Adrenal gland (tissue), 12 donors: ENCODE data around the gene FURIN. TPM values are rescaled to one million over a fixed set of nuclear protein-coding genes. Genes with fewer than 3 reads are reported as not detected.
"Not testable (repeated sequence)": the region's sequence is repeated elsewhere in the genome, so short reads cannot be mapped to it uniquely, and the experiment has no call there.

Experiments used
- DNase-seq, 7 donors: peaks; one replicate each; pipeline ENCODE4 v3.0.0-alpha.2; 2019 to 2020
- H3K27ac ChIP-seq, 5 donors: fragments of 200-600 bp; sonication (generic) in 4 of 5; 1 replicate in 3 of 5; 2 replicates in 2 of 5; pipeline versions ENCODE4 v1.5.1 to v1.8.0; 2016 to 2020; ENCODE audit warnings: mild to moderate bottlenecking in 1 of 5
- H3K27me3 ChIP-seq: fragments of 200-600 bp; 2 replicates; pipeline ENCODE4 v1.8.0; 2021
- H3K36me3 ChIP-seq, 2 donors: fragments of 200-600 bp; replicated peaks in 1 of 2; 1 replicate in 1 of 2; 2 replicates in 1 of 2; pipeline versions ENCODE4 v1.5.1 to v1.8.0; 2018 to 2022
- H3K4me1 ChIP-seq, 2 donors: fragments of 200-600 bp; replicated peaks in 1 of 2; 1 replicate in 1 of 2; 2 replicates in 1 of 2; pipeline versions ENCODE4 v1.5.1 to v1.8.0; 2018 to 2021
- H3K4me3 ChIP-seq, 4 donors: fragments of 200-600 bp; sonication (generic) in 3 of 4; one replicate each; pipeline ENCODE4 v1.5.1; 2016 to 2018
- H3K9me3 ChIP-seq, 3 donors: fragments of 200-600 bp; sonication (generic) in 1 of 3; replicated peaks in 1 of 3; 1 replicate in 2 of 3; 2 replicates in 1 of 3; pipeline versions ENCODE4 v1.5.1 to v1.8.0; 2016 to 2021
- POLR2A ChIP-seq, 2 donors: fragments of 450-650 bp; IDR thresholded peaks; one replicate each; pipeline ENCODE4 v1.6.1; 2017; ENCODE audit warnings: antibody characterized with exemption in 2 of 2, mild to moderate bottlenecking in 2 of 2, moderate library complexity in 1 of 2
- WGBS, 4 donors: extraction: QIAGEN DNeasy Blood & Tissue Kit in 2 of 4; methylation state at CpG; one replicate each; pipeline versions ENCODE4 v1.1.5 to v1.1.7; 2013 to 2017; 5-methylcytosine and 5-hydroxymethylcytosine counted together
- intact Hi-C, 2 donors: fragments of 100-400 bp; cut with DNase I; formaldehyde crosslinking; loops; one replicate each; pipeline versions ENCODE4 v1.14.1 to v1.15.0; 2022 to 2023
- polyA plus RNA-seq, 3 donors: library from polyadenylated mRNA; stranded (reverse); fragments of 200-250 nt in 2 of 3; fragments of 350-450 nt in 1 of 3; fragmentation: Illumina TruSeq in 1 of 3; extraction: RNeasy Lipid Tissue Mini Kit (QIAGEN cat#74804) in 1 of 3; gene quantifications; one replicate each; pipeline ENCODE4 v1.2.3, GENCODE V29; 2013 to 2014
- total RNA-seq, 9 donors: library from RNA; depleted of rRNA in 4 of 9; stranded (reverse); fragments of >200 nt in 4 of 9; fragments of 120-200 nt in 1 of 9; fragmentation: NEBNext Ultra II Directional in 1 of 9; extraction: Animal tissue kit (Norgen Biotek cat#: 25700) in 1 of 9; gene quantifications; one replicate each; pipeline versions ENCODE4 v1.1.0 to v1.2.4, GENCODE V29; 2013 to 2023
- TF ChIP-seq, protein P1 (sequence below), 6 experiments: fragments of 450-650 bp in 4 of 6; fragments of 200-600 bp in 2 of 6; sonication (generic) in 1 of 6; IDR thresholded peaks; 1 replicate in 5 of 6; 2 replicates in 1 of 6; pipeline versions ENCODE4 v1.5.1 to v1.8.0; 2016 to 2021; ENCODE audit warnings: antibody characterized with exemption in 6 of 6, mild to moderate bottlenecking in 2 of 6, moderate library complexity in 1 of 6
- donor health status: healthy with polysubstance abuse.
- donor health status: Bipolar disorder and iron deficiency.
- donor health status: DM: yes; HTN: yes; CAD: no.
- donor health status: DM: no; HTN: no; CAD: no.
- donor health status: DM: no; HTN: no; CAD: no.
- donor health status: DM: yes; HTN: yes; CAD: no.

FURIN gene
- total and polyA plus RNA-seq, 12 donors = 11.5 to 119 (median 45.2) TPM

DNA sequence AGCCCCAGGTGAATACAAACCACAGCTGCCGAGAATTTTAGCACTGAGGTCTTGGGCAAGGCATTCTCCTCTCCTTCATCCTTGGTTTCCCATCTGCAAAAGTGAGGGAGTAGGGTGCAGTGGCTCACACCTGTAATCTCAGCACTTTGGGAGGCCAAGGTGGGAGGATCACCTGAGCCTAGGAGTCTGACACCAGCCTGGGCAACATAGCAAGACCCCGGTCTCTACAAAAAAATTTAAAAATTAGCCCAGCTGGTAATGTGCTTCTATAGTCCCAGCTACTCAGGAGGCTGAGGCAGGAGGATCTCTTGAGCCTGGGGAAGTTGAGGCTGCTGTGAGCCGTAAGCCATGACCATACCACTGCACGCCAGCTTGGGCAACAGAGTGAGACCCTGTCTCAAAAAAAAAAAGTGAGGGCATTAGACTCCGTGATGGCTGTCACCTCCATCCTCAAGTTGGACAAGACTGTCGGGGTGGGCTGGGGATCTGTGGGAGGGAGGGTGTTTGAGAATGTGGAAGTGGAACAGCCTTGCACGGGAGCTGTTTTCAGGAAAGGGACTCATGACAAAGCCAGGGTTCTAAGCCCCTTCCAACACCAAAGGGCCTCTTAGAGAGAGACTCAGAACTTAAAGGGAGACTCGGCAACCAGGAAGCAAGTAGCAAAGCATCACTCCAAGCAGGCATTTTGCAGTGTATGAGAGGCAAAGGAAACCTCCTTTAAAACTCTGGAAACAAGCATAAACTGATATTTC lies 46.0 kb upstream of the FURIN start:
- DNase-seq = no peak
- H3K9me3 ChIP-seq = no peaks in the 10 kb centered on the region
- no peaks in the 10 kb centered on the region for H3K4me1 ChIP-seq
- no peaks in the 10 kb centered on the region for H3K36me3 ChIP-seq
- H3K27me3 ChIP-seq = no peaks in the 10 kb centered on the region
- H3K27ac ChIP-seq = no peak overlapping the region
- H3K4me3 ChIP-seq = no peak overlapping the region
- no peak for TF ChIP-seq POLR2A (IDR thresholded peaks at IDR 0.05)
- TF ChIP-seq, protein P1, sequence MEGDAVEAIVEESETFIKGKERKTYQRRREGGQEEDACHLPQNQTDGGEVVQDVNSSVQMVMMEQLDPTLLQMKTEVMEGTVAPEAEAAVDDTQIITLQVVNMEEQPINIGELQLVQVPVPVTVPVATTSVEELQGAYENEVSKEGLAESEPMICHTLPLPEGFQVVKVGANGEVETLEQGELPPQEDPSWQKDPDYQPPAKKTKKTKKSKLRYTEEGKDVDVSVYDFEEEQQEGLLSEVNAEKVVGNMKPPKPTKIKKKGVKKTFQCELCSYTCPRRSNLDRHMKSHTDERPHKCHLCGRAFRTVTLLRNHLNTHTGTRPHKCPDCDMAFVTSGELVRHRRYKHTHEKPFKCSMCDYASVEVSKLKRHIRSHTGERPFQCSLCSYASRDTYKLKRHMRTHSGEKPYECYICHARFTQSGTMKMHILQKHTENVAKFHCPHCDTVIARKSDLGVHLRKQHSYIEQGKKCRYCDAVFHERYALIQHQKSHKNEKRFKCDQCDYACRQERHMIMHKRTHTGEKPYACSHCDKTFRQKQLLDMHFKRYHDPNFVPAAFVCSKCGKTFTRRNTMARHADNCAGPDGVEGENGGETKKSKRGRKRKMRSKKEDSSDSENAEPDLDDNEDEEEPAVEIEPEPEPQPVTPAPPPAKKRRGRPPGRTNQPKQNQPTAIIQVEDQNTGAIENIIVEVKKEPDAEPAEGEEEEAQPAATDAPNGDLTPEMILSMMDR (IDR thresholded peaks at IDR 0.05) = no peak
- WGBS, 4 donors = 89 to 92% (median 90%) methylated on average over 8 of the region's 8 CpGs
- intact Hi-C loops = no loop called here

DNA sequence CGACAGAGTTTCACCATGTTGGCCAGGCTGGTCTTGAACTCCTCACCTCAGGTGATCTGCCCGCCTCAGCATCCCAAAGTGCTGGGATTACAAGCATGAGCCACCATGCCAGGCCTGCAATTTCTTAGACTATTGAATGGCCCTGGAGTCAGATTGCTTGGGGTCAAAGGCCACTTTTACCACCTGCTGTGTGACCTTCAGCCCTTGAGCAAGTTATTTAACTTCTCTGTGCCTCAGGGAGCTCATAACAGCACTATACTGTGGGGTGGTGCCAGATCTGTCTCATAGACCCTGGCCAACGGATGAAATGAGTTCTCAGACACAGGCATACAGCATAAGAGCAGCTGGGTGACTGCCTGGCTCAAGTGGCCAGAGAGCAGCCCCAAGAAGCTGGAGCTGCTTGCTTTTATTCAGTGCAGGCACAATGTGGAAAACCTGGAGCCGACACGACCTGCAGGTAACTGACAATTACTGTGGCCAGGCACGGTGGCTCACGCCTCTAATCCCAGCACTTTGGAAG lies 44.9 kb upstream of the FURIN start:
- no peaks in the 10 kb centered on the region for H3K36me3 ChIP-seq
- TF ChIP-seq, protein P1 (IDR thresholded peaks at IDR 0.05) = no peak
- no peak for TF ChIP-seq POLR2A (IDR thresholded peaks at IDR 0.05)

DNA sequence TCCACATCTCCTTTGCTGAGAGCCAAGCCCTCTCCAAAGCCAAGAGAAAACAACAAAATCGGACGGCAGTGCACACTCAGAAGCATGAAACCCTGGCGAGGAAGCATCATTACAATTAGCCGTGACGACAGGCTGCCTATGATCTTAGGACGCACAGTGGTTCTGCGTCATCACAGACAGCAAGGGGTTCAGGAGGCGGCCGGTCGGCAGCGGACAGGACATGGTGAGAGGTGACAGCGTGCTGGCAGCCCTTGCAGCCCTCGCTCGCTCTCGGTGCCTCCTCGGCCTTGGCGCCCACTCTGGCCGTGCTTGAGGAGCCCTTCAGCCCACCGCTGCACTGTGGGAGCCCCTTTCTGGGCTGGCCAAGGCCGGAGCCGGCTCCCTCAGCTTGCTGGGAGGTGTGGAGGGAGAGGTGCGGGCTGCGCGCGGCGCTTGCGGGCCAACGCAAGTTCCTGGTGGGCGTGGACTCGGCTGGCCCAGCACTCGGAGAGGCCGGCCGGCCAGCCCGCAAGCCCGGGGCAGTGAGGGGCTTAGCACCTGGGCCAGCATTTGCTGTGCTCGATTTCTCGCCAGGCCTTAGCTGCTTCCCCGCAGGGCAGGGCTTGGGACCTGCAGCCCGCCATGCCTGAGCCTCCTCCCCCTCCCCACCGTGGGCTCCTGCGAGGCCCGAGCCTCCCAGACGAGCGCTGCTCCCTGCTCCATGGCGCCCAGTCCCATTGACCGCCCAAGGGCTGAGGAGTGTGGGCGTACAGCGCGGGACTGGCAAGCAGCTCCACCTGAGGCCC lies 43.1 kb upstream of the FURIN start:
- H3K27ac ChIP-seq, H3K27me3 ChIP-seq, DNase-seq, H3K36me3 ChIP-seq, intact Hi-C loops, H3K4me1 ChIP-seq, H3K9me3 ChIP-seq, H3K4me3 ChIP-seq: not testable (repeated sequence)
- WGBS, 4 donors = 88 to 95% (median 94%) methylated on average over 20 to 48 of the region's 49 CpGs

More for the DNA sequence above, 44.9 kb upstream of the FURIN start:
- H3K4me1 ChIP-seq = no peaks in the 10 kb centered on the region
- intact Hi-C loops = no loop called here
- no peak overlapping the region for H3K27ac ChIP-seq
- no peak for DNase-seq
- no peak overlapping the region for H3K4me3 ChIP-seq
- H3K9me3 ChIP-seq = no peaks in the 10 kb centered on the region
- 83 to 90% (median 86%) methylated on average over 7 of the region's 7 CpGs for WGBS, 4 donors
- H3K27me3 ChIP-seq = no peaks in the 10 kb centered on the region

DNA sequence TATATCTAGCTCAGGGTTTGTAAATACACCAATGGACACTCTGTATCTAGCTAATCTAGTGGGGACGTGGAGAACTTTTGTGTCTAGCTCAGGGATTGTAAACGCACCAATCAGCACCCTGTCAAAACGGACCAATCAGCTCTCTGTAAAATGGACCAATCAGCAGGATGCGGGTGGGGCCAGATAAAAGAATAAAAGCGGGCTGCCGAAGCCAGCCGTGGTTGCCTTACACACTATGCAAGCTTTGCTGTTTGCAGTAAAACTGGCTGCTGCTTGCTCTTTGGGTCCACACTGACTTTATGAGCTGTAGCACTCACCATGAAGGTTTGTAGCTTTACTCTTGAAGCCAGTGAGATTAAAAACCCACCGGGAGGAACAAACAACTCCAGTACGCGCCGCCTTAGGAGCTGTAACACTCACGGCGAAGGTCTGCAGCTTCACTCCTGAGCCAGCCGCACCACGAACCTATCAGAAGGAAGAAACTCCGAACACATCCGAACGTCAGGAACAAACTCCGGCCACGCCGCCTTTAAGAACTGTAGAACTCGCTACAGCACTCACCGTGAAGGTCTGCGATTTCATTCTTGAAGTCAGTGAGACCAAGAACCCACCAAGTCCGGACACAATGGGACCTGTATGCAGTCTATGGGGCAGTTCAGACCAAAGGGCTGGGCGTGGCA lies 42.0 kb upstream of the FURIN start:
- DNase-seq, H3K4me1 ChIP-seq, H3K4me3 ChIP-seq, intact Hi-C loops, H3K27ac ChIP-seq, H3K9me3 ChIP-seq, H3K27me3 ChIP-seq, H3K36me3 ChIP-seq: not testable (repeated sequence)
- 89 to 92% (median 90%) methylated on average over 25 to 26 of the region's 26 CpGs for WGBS, 4 donors

DNA sequence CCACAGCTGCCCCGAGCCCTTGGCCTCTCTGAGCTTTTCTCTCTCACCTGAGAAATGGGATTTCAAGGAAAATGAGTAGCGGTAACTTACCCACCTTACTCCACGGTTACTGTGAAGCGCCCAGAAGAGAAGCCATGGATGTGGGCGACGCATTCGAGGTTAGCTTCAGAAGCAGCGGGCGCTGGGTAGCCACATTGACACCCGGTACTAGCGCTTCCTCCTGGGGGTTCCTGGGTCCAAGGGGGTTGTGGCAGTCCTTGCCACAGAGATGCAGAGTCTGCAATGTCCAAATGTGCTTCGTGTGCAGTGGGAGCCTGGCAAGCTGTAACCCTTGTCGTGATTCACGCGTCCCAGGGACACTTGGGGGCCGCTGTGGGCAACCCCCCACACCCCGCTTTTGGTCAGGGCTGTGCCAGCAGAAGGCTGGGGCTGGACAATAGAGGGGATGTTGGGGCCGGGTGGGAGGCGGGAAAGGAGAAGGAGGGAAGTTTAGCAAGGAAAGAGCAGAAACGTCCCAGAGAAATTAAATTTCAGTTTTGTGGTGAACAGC lies 41.4 kb upstream of the FURIN start:
- H3K4me1 ChIP-seq = no peaks in the 10 kb centered on the region
- TF ChIP-seq, protein P1 (IDR thresholded peaks at IDR 0.05) = no peak
- TF ChIP-seq POLR2A (IDR thresholded peaks at IDR 0.05) = no peak
- WGBS, 4 donors = 87 to 90% (median 89%) methylated on average over 20 of the region's 20 CpGs
- no peaks in the 10 kb centered on the region for H3K36me3 ChIP-seq
- H3K27ac ChIP-seq = no peak overlapping the region
- intact Hi-C loops = no loop called here
- DNase-seq = no peak
- H3K27me3 ChIP-seq = no peaks in the 10 kb centered on the region
- no peaks in the 10 kb centered on the region for H3K9me3 ChIP-seq
- H3K4me3 ChIP-seq = no peak overlapping the region
